ENCODE results near the gene CATSPERD.

Gene CATSPERD

GRCh38 chr19:5789351-5789761 is 68.9 kb downstream of the CATSPERD start:
- no peak for DNase-seq

- no peak for DNase-seq
Measured at GRCh38 chr19:5789886-5790558, 69.6 kb downstream of the CATSPERD start.

GRCh38 chr19:5790559-5791520 is 70.4 kb downstream of the CATSPERD start, which contains the start of gene DUS3L:
DUS3L (minus strand) TSS chr19:5791163; CDS start chr19:5791141, 22 bp downstream.
- peak; percentile 98 for DNase-seq

GRCh38 chr19:5792224-5792623 is 71.8 kb downstream of the CATSPERD start:
- no peak for DNase-seq

GRCh38 chr19:5793188-5793587 is 72.8 kb downstream of the CATSPERD start:
- no peak for DNase-seq

GRCh38 chr19:5795382-5795919 is 75.0 kb downstream of the CATSPERD start:
- no peak for DNase-seq

- no peak for DNase-seq
Measured at GRCh38 chr19:5798244-5798643, 77.8 kb downstream of the CATSPERD start.

- DNase-seq: peak; percentile 62
Measured at GRCh38 chr19:5799247-5800241, 79.1 kb downstream of the CATSPERD start.

- no peak for DNase-seq
Measured at GRCh38 chr19:5800361-5801270, 80.2 kb downstream of the CATSPERD start.

- DNase-seq: no peak
Measured at GRCh38 chr19:5801796-5802619, 81.6 kb downstream of the CATSPERD start.

- DNase-seq: no peak
Measured at GRCh38 chr19:5803441-5803751, 83.0 kb downstream of the CATSPERD start.

GRCh38 chr19:5803752-5804515 is 83.5 kb downstream of the CATSPERD start:
- DNase-seq: peak; percentile 94

- DNase-seq: no peak
Measured at GRCh38 chr19:5804516-5805461, 84.4 kb downstream of the CATSPERD start, which contains the start of gene NRTN. NRTN (plus strand) TSS chr19:5805067; CDS start chr19:5824166, 19,099 bp downstream.

GRCh38 chr19:5805462-5806132 is 85.2 kb downstream of the CATSPERD start:
- DNase-seq: peak; percentile 67

GRCh38 chr19:5806133-5806489 is 85.7 kb downstream of the CATSPERD start:
- DNase-seq: peak; percentile 10

- DNase-seq: no peak
Measured at GRCh38 chr19:5806905-5807304, 86.5 kb downstream of the CATSPERD start.

- DNase-seq: peak; percentile 30
Measured at GRCh38 chr19:5808120-5808816, 87.8 kb downstream of the CATSPERD start.
